Right cardiac atrium (tissue), 5 donors: ENCODE measurements around the gene LAG3. TPM values are rescaled to one million over a fixed set of nuclear protein-coding genes. Genes with fewer than 3 reads are reported as not detected.

Experiments
- ATAC-seq, 2 donors: fragments of 200-7000 bp; cut with Tn5 transposase; one replicate each; pipeline versions ENCODE4 v1.8.0 to v1.9.1; 2020; ENCODE audit warnings: moderate library complexity in 2 of 2, mild to moderate bottlenecking in 1 of 2
- DNase-seq, 3 donors: peaks; one replicate each; pipeline ENCODE4 v3.0.0-alpha.2; 2020
- H3K27ac ChIP-seq: one replicate; pipeline ENCODE4 v1.5.1; 2013; ENCODE audit warnings: mild to moderate bottlenecking, low read length, control low read depth, moderate library complexity
- H3K27me3 ChIP-seq: one replicate; pipeline ENCODE4 v1.6.1; 2013; ENCODE audit not compliant: control insufficient read depth, insufficient read depth
- H3K4me1 ChIP-seq: one replicate; pipeline ENCODE4 v1.6.1; 2013; ENCODE audit warnings: low read length; ENCODE audit not compliant: control insufficient read depth, insufficient read depth
- H3K4me3 ChIP-seq: one replicate; pipeline ENCODE4 v1.5.1; 2013; ENCODE audit warnings: low read length, control low read depth
- H3K9me3 ChIP-seq: one replicate; pipeline ENCODE4 v1.6.1; 2013; ENCODE audit warnings: low read length; ENCODE audit not compliant: control insufficient read depth
- WGBS: extraction: QIAGEN DNeasy Blood & Tissue Kit; methylation state at CpG from one replicate; pipeline ENCODE4 v1.1.7; 2013; 5-methylcytosine and 5-hydroxymethylcytosine counted together
- intact Hi-C, 4 donors: fragments of 100-400 bp; cut with DNase I; formaldehyde crosslinking; loops; one replicate each; pipeline versions ENCODE4 v1.11.0 to v1.14.0; 2022 to 2023
- polyA plus RNA-seq: library from polyadenylated mRNA; stranded (reverse); fragments of 200-250 nt; gene quantifications from one replicate; pipeline ENCODE4 v1.2.3, GENCODE V29; 2013
- total RNA-seq, 4 donors: library from RNA; stranded (reverse); fragmentation: NEBNext Ultra II Directional; extraction: Animal tissue kit (Norgen Biotek cat#: 25700); gene quantifications; one replicate each; pipeline ENCODE4 v1.2.1, GENCODE V29; 2021
- donor health status: healthy with polysubstance abuse.
- donor health status: DM: no; HTN: yes; CAD: no.
- donor health status: DM: no; HTN: no; CAD: no.
- donor health status: DM: no; HTN: yes; CAD: no; lungs with severe emphysema.
- donor health status: DM: yes; HTN: yes; CAD: no.

LAG3 gene
- total and polyA plus RNA-seq, 5 donors: 0.28 to 1.1 (median 0.57) TPM

DNA sequence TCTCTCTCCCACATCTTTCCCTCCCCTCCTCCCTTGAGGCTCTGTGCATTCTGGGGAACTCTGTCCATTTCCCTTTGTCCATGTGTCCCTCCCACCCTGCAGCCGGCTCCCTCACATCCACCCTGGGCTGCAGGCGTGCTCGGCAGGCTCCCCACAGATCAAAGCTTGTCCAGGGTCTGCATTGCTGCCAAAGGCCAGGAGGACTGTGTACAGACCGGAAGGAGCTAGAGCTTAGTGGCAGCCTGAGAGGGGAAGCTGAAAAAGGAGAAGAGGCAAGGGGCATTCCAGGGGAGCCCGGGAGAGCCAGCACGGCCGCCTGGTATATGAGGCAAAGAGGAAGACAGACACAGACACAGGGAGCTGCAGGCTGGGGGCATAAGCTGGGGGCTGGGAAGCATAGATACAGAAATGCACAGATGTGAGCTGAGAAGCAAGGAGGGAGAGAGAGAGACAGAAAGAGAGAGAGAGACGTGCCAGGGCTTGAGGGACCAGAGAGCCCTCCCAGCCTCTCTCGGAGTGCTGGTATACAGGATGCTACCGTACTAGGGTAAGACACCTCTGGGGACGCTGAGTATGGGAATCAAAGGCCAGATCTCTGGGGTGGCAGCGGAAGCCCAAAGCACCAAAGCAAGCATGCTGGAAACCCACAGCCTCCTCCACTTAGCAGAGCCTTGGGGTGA, 20.3 kb downstream of the LAG3 start:
- DNase-seq (peak in 2 of 3 donors; percentile 74 to 75), ATAC-seq (peak; percentile 60 to 67)
- Histone ChIP-seq H3K4me1 (no peaks in the 10 kb centered on the region), H3K27ac (no peak overlapping the region), H3K9me3 (no peaks in the 10 kb centered on the region), H3K4me3 (no peak overlapping the region), H3K27me3 (no peaks in the 10 kb centered on the region)
- intact Hi-C loops: no loop called here
- WGBS: 25% methylated on average over 12 of the region's 12 CpGs

DNA sequence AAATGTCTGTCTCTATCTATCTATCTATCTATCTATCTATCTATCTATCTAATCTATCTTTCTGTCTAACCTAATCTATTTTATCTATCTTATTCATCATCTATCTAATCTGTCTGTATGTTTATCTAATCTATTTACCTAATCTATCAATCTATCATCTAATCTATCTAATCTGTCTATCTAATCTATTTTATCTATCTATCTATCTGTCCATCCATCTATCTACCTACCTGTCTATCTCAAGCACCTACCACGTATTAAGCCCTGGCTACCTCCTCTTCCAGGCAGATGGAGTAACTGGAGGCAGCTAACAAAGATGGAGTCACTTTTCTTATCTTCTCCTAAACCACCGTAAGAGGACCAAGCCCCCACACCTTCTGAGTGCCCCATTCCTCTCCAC, 22.8 kb downstream of the LAG3 start:
- H3K4me1 ChIP-seq: no peaks in the 10 kb centered on the region
- H3K4me3 ChIP-seq: no peak overlapping the region
- WGBS: 66% methylated on average over 2 of the region's 2 CpGs
- ATAC-seq: no peak
- intact Hi-C loops: no loop called here
- DNase-seq: no peak
- H3K9me3 ChIP-seq: no peaks in the 10 kb centered on the region
- H3K27ac ChIP-seq: no peak overlapping the region
- H3K27me3 ChIP-seq: no peaks in the 10 kb centered on the region

DNA sequence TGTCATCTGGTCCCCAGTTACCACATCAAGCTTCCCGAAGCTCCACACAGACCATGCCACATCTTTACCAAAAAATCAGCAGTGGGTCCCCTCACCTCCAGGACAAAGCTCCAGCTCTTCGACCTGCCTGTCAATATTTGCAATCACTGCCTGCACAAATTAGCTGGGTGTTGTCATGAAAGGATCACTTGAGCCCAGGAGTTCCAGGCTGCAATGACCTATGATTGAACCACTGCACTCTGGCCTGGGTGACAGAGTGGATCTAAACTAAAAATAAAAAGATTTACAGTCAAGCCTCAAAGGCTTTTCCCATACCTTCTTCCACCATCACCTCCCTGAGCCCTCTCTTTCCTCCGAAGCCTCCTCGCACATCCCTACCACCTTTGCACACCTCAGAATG, 24.3 kb downstream of the LAG3 start:
- 94% methylated on average over 4 of the region's 4 CpGs for WGBS
- no peak overlapping the region for H3K27ac ChIP-seq
- no peak for DNase-seq
- no peak overlapping the region for H3K4me3 ChIP-seq
- H3K4me1 ChIP-seq: no peaks in the 10 kb centered on the region
- intact Hi-C loops: no loop called here
- H3K27me3 ChIP-seq: no peaks in the 10 kb centered on the region
- H3K9me3 ChIP-seq: no peaks in the 10 kb centered on the region
- ATAC-seq: no peak

DNA sequence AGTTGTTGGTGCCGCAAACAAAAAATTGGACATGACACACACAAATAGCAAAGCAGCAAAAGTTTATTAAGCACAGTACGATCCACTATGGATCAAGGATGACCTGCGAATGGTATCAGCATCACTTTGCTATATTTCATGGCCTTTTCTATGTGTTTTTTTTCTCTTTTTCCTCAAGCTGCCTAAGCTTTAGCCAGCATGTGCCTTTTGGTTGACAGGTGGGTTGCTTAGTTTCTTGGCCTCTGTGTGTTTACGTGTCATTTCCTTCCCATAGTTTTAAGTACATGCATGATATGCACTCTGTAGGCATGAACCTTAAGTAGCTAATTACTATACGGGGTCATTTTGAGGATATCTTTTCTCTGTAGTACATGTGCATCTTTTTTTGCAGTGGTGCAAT, 26.8 kb downstream of the LAG3 start:
- Histone ChIP-seq H3K4me3 (no peak overlapping the region), H3K27ac (no peak overlapping the region), H3K9me3 (no peaks in the 10 kb centered on the region), H3K27me3 (no peaks in the 10 kb centered on the region), H3K4me1 (no peaks in the 10 kb centered on the region)
- DNase-seq: no peak
- no peak for ATAC-seq
- 85% methylated on average over 5 of the region's 5 CpGs for WGBS
- intact Hi-C loops: no loop called here

GRCh38 chr12:6807170-6807569, 34.9 kb downstream of the LAG3 start:
- WGBS: 82% methylated on average over 1 of the region's 1 CpG
- intact Hi-C loops: no loop called here

GRCh38 chr12:6809056-6809455, 36.7 kb downstream of the LAG3 start:
- Histone ChIP-seq H3K4me1 (no peaks in the 10 kb centered on the region), H3K4me3 (no peak overlapping the region), H3K9me3 (no peaks in the 10 kb centered on the region), H3K27ac (no peak overlapping the region), H3K27me3 (no peaks in the 10 kb centered on the region)
- 76% methylated on average over 10 of the region's 10 CpGs for WGBS
- intact Hi-C loops: no loop called here
- ATAC-seq (no peak), DNase-seq (no peak)

More at GRCh38 chr12:6807170-6807569, 34.9 kb downstream of the LAG3 start:
- ATAC-seq (no peak), DNase-seq (no peak)
- no peaks in the 10 kb centered on the region for H3K4me1 ChIP-seq
- no peak overlapping the region for H3K4me3 ChIP-seq
- no peaks in the 10 kb centered on the region for H3K27me3 ChIP-seq
- no peak overlapping the region for H3K27ac ChIP-seq
- H3K9me3 ChIP-seq: no peaks in the 10 kb centered on the region

DNA sequence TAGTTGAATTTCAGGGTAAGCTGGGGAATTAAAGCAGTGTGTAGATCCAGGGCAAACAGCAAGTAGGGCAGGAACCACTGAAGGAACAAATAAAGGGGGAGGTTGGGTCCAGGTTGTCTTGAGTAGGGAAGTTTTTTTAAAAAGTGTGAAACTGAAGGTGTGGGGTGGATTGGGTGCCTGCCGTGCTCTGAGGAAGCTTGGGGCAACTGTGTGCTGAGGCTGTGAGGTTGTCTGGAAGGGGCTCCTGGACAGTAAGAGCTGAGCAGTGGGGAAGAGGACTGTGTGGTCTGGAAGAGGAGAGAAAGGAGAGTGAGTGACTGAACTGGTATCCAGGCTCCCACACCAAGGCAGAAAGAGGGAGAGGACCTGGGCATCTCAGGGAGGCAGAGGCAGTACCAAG, 38.4 kb downstream of the LAG3 start:
- 66% methylated on average over 1 of the region's 1 CpG for WGBS
- DNase-seq (no peak), ATAC-seq (no peak)
- H3K9me3 ChIP-seq: no peaks in the 10 kb centered on the region
- H3K4me1 ChIP-seq: no peaks in the 10 kb centered on the region
- no peaks in the 10 kb centered on the region for H3K27me3 ChIP-seq
- H3K27ac ChIP-seq: no peak overlapping the region
- H3K4me3 ChIP-seq: no peak overlapping the region
- intact Hi-C loops: no loop called here

DNA sequence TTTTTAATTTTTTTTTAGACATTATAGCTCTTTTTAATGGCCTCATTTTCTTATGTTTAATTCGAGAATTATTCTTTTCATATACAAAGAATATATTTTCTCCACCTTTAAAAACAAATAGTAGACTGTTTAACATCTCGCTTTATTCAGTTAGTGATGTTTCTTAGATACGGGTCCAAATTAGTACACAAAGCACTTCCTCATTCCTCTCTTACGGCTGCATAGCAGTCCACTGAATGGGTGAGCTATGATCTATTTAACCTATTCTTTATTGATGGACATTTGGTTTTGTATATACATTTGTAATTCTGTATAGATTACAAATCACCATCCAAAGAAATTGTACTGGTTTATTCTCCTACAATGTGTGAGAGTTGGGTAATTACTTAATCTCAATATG, 41.0 kb downstream of the LAG3 start:
- intact Hi-C loops: no loop called here
- Histone ChIP-seq H3K4me1 (no peaks in the 10 kb centered on the region), H3K9me3 (no peaks in the 10 kb centered on the region), H3K4me3 (no peak overlapping the region), H3K27me3 (no peaks in the 10 kb centered on the region), H3K27ac (no peak overlapping the region)
- ATAC-seq: no peak
- DNase-seq: no peak
- WGBS: 59% methylated on average over 4 of the region's 4 CpGs

GRCh38 chr12:6816598-6816997, 44.3 kb downstream of the LAG3 start:
- H3K9me3 ChIP-seq: no peaks in the 10 kb centered on the region
- intact Hi-C loops: no loop called here
- no peaks in the 10 kb centered on the region for H3K4me1 ChIP-seq
- ATAC-seq (no peak), DNase-seq (no peak)
- no peak overlapping the region for H3K27ac ChIP-seq
- 54% methylated on average over 3 of the region's 3 CpGs for WGBS
- no peak overlapping the region for H3K4me3 ChIP-seq
- no peaks in the 10 kb centered on the region for H3K27me3 ChIP-seq

DNA sequence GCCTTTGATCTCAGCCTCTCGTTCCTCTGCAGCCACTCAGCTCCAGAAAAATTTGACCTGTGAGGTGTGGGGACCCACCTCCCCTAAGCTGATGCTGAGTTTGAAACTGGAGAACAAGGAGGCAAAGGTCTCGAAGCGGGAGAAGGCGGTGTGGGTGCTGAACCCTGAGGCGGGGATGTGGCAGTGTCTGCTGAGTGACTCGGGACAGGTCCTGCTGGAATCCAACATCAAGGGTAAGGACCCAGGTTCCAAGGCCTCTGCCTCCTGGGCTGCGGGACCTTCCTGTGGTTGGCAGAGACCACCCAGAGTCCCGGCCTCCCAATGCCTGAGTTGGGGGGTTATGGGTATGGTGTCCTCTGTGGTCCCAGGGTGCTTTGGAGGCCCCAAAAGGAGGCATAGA, 44.8 kb downstream of the LAG3 start:
- Histone ChIP-seq H3K4me3 (no peak overlapping the region), H3K9me3 (no peaks in the 10 kb centered on the region), H3K4me1 (no peaks in the 10 kb centered on the region), H3K27ac (no peak overlapping the region), H3K27me3 (no peaks in the 10 kb centered on the region)
- ATAC-seq: no peak
- WGBS: 89% methylated on average over 8 of the region's 8 CpGs
- no peak for DNase-seq
- intact Hi-C loops: no loop called here

- no peak for ATAC-seq
- Histone ChIP-seq H3K27ac (no peak overlapping the region), H3K4me3 (no peak overlapping the region), H3K9me3 (no peaks in the 10 kb centered on the region), H3K4me1 (no peaks in the 10 kb centered on the region), H3K27me3 (no peaks in the 10 kb centered on the region)
- WGBS: 85% methylated on average over 20 of the region's 20 CpGs
- no peak for DNase-seq
- intact Hi-C loops: no loop called here
These were observed 45.4 kb downstream of the LAG3 start for GRCh38 chr12:6817662-6818157.

- Histone ChIP-seq H3K9me3 (no peaks in the 10 kb centered on the region), H3K27ac (no peak overlapping the region), H3K4me3 (no peak overlapping the region), H3K27me3 (no peaks in the 10 kb centered on the region), H3K4me1 (no peaks in the 10 kb centered on the region)
- DNase-seq (peak in 1 of 3 donors; percentile 43), ATAC-seq (no peak)
- 68% methylated on average over 10 of the region's 10 CpGs for WGBS
- intact Hi-C loops: no loop called here
These were observed 45.9 kb downstream of the LAG3 start for GRCh38 chr12:6818222-6818621.
